ENCODE results near the gene PROKR1. TPM values are rescaled to one million over a fixed set of nuclear protein-coding genes. Genes with fewer than 3 reads are reported as not detected.
A peak's percentile ranks its signal among the peaks of the same experiment; 100 is the strongest.

Gene PROKR1
- total and polyA plus RNA-seq, 2 donors (not counting 1 experiment from before 2014, with no cell fraction given), result 0.01 TPM; not detected in 1

DNA sequence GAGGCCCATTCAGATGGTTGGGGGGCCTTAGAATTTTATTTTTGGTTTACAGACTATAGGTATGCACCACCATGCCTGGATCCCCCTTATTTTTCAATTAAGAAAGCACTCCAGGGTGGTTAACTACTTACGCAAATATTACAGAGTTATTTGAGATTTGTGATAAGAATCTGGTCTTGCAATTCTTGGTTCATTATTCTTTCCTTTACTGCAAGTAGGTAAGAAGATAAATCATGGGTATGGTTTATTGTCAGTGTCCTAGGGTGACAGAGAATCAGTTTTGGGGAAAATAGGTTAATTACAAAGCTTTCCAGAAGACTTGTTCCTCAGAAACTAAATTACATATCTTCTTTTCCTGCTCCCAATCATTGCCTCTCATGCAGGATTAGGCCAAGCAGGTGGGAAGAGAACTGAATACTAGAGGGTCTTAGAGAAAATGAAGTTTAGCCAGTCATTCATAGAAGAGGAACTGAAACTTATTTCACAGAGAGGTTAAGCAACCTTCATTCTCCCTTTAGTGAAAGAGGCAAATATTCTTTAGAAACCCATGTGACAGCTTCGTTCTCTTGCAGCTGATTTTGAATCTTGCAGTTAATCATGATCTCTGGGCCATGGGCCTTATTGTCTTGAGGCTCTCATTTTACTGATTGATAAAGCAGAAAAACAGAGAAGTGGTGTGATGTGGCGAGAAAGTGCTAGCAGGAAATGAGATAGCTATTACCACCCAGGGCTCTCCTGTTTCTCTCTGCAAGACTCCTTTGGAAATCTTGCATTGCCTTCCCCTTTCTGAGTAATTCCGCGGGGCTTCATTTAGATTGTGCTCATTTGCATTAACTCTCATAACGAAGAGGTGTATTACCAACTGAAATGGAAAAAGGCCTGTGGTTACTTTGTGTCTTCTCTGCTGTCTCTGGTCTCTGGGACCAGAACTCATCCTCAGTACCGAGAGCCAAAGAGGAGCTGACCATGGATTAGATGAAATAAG, 46.5 kb downstream of the PROKR1 start:
- H3K27ac ChIP-seq (ENCODE audit: low read length in 2 of 2), result peak overlapping the region; percentile 39 to 62
- peak; percentile 81 for ATAC-seq (ENCODE audit: low read depth)
- no peaks in the 10 kb centered on the region for H3K9me3 ChIP-seq (ENCODE audit: control extremely low read depth in 1 of 3, control insufficient read depth in 2 of 3, insufficient read depth in 1 of 3, low read length in 2 of 3)
- H3K36me3 ChIP-seq (replicated peaks in 1 of 2; ENCODE audit: control extremely low read depth in 1 of 2, control insufficient read depth in 1 of 2, extremely low read depth in 1 of 2, insufficient read depth in 2 of 2, low read length in 1 of 2), result no peaks in the 10 kb centered on the region
- Mint-ChIP-seq H3K27me3 (no peaks in the 10 kb centered on the region), H3K9me3 (ENCODE audit: insufficient read depth) (no peaks in the 10 kb centered on the region), H3K4me3 (peak overlapping the region; percentile 65), H3K27ac (peak overlapping the region; percentile 84), H3K4me1 (peaks cover 40% of the 10 kb centered on the region)
- 0% methylated on average over 2 of the region's 7 CpGs for WGBS (ENCODE audit: insufficient coverage)
- H4K20me1 ChIP-seq (ENCODE audit: control insufficient read depth, insufficient read depth, low read length, poor library complexity, severe bottlenecking), result no peaks in the 10 kb centered on the region
- H3K9ac ChIP-seq (ENCODE audit: low read length), result peak overlapping the region; percentile 46
- TF ChIP-seq EZH2 (IDR thresholded peaks at IDR 0.05; ENCODE audit: borderline replicate concordance, insufficient read depth, low read depth, low read length, poor library complexity, severe bottlenecking), result no peak
- peak overlapping the region; percentile 8 for H2AFZ ChIP-seq (ENCODE audit: insufficient read depth, low read depth, low read length, poor library complexity, severe bottlenecking)
- ChIA-PET POLR2A (interaction anchor here (0.6 kb wide), 1 partner anchor 85 kb away, joined by 3 read pairs; no protein-coding TSS in a partner anchor), CTCF (interaction anchor here (0.9 to 4.0 kb wide), 8 partner anchors 19 to 235 kb away, joined by 3 to 34 read pairs (median 5); partner anchors contain the start of gene ARHGAP25)
- no peaks in the 10 kb centered on the region for H3K79me2 ChIP-seq (ENCODE audit: control insufficient read depth, insufficient read depth, low read length)
- intact Hi-C loops (cut with micrococcal nuclease), result loop anchor here (1.0 to 5.0 kb wide), 3 partner anchors 19 to 223 kb away; partner anchors contain the start of genes APLF and FBXO48
- peak overlapping the region; percentile 68 for H3K4me2 ChIP-seq (replicated peaks; ENCODE audit: low read depth, low read length, poor library complexity, severe bottlenecking)
- no peaks in the 10 kb centered on the region for H3K27me3 ChIP-seq (replicated peaks in 1 of 4; ENCODE audit: control extremely low read depth in 1 of 4, control insufficient read depth in 3 of 4, insufficient read depth in 4 of 4, low read length in 3 of 4)
- peak overlapping the region in 4 of 5 experiments; percentile 8 to 50 (median 22) for H3K4me3 ChIP-seq (ENCODE audit: control extremely low read depth in 1 of 5, extremely low read depth in 1 of 5, insufficient read depth in 1 of 5, low read depth in 2 of 5, low read length in 4 of 5)
- H3K4me1 ChIP-seq (ENCODE audit: control insufficient read depth in 2 of 2, insufficient read depth in 2 of 2, low read length in 2 of 2), result peaks cover 35 to 36% of the 10 kb centered on the region in 2 donors
- DNase-seq, result peak; percentile 80

DNA sequence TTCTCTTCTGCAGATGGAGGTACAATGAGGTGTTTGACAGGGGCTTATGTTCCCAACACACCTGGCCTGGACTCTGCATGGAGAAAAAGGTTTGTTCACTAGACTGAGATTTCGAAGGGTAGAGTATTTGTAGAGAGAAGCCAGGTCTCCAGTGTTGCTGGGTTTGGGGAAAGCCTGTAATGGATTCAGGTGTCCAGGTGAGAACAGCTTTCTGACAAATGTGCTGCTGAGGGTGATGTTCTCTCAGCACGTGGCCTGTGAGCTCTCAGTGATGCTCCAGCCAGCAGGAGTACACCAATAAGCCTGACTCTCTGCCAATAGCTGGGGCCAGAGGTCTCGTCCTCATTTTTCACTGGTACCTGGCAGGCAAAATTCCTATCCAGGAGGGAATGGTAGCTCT, 47.5 kb downstream of the PROKR1 start:
- peak overlapping the region; percentile 65 for H3K4me3 Mint-ChIP-seq
- no peak for DNase-seq
- H3K4me1 ChIP-seq (ENCODE audit: control insufficient read depth in 2 of 2, insufficient read depth in 2 of 2, low read length in 2 of 2), result peaks cover 35% of the 10 kb centered on the region in 2 donors
- no peak overlapping the region for H2AFZ ChIP-seq (ENCODE audit: insufficient read depth, low read depth, low read length, poor library complexity, severe bottlenecking)
- ChIA-PET POLR2A (interaction anchor here (0.6 kb wide), 1 partner anchor 29 kb away, joined by 3 read pairs; no protein-coding TSS in a partner anchor), CTCF (interaction anchor here (1.0 to 4.0 kb wide), 8 partner anchors 18 to 234 kb away, joined by 3 to 34 read pairs (median 4); no protein-coding TSS in a partner anchor)
- H3K4me2 ChIP-seq (replicated peaks; ENCODE audit: low read depth, low read length, poor library complexity, severe bottlenecking), result peak overlapping the region; percentile 68
- no peaks in the 10 kb centered on the region for H3K9me3 ChIP-seq (ENCODE audit: control extremely low read depth in 1 of 3, control insufficient read depth in 2 of 3, insufficient read depth in 1 of 3, low read length in 2 of 3)
- no peaks in the 10 kb centered on the region for H3K9me3 Mint-ChIP-seq (ENCODE audit: insufficient read depth)
- TF ChIP-seq, protein P1, sequence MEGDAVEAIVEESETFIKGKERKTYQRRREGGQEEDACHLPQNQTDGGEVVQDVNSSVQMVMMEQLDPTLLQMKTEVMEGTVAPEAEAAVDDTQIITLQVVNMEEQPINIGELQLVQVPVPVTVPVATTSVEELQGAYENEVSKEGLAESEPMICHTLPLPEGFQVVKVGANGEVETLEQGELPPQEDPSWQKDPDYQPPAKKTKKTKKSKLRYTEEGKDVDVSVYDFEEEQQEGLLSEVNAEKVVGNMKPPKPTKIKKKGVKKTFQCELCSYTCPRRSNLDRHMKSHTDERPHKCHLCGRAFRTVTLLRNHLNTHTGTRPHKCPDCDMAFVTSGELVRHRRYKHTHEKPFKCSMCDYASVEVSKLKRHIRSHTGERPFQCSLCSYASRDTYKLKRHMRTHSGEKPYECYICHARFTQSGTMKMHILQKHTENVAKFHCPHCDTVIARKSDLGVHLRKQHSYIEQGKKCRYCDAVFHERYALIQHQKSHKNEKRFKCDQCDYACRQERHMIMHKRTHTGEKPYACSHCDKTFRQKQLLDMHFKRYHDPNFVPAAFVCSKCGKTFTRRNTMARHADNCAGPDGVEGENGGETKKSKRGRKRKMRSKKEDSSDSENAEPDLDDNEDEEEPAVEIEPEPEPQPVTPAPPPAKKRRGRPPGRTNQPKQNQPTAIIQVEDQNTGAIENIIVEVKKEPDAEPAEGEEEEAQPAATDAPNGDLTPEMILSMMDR (IDR thresholded peaks at IDR 0.05), result no peak
- no peak for TF ChIP-seq EZH2 (IDR thresholded peaks at IDR 0.05; ENCODE audit: borderline replicate concordance, insufficient read depth, low read depth, low read length, poor library complexity, severe bottlenecking)
- no peaks in the 10 kb centered on the region for H3K79me2 ChIP-seq (ENCODE audit: control insufficient read depth, insufficient read depth, low read length)
- no peak overlapping the region for H3K4me3 ChIP-seq (ENCODE audit: control extremely low read depth in 1 of 5, extremely low read depth in 1 of 5, insufficient read depth in 1 of 5, low read depth in 2 of 5, low read length in 4 of 5)
- peaks cover 40% of the 10 kb centered on the region for H3K4me1 Mint-ChIP-seq
- ATAC-seq (ENCODE audit: low read depth), result no peak
- no peaks in the 10 kb centered on the region for H3K36me3 ChIP-seq (replicated peaks in 1 of 2; ENCODE audit: control extremely low read depth in 1 of 2, control insufficient read depth in 1 of 2, extremely low read depth in 1 of 2, insufficient read depth in 2 of 2, low read length in 1 of 2)
- peak overlapping the region; percentile 46 for H3K9ac ChIP-seq (ENCODE audit: low read length)
- H3K27me3 Mint-ChIP-seq, result no peaks in the 10 kb centered on the region
- H3K27ac ChIP-seq (ENCODE audit: low read length in 2 of 2), result peak overlapping the region in 1 of 2 donors; percentile 62
- WGBS (ENCODE audit: insufficient coverage), result 94% methylated on average over 3 of the region's 3 CpGs
- no peaks in the 10 kb centered on the region for H4K20me1 ChIP-seq (ENCODE audit: control insufficient read depth, insufficient read depth, low read length, poor library complexity, severe bottlenecking)
- intact Hi-C loops (cut with micrococcal nuclease), result loop anchor here (1.0 to 5.0 kb wide), 3 partner anchors 18 to 224 kb away; partner anchors contain the start of genes APLF and FBXO48
- no peak overlapping the region for H3K27ac Mint-ChIP-seq
- H3K27me3 ChIP-seq (replicated peaks in 1 of 4; ENCODE audit: control extremely low read depth in 1 of 4, control insufficient read depth in 3 of 4, insufficient read depth in 4 of 4, low read length in 3 of 4), result no peaks in the 10 kb centered on the region

All from B cell (primary cell).